Upper lobe of right lung (tissue), 1 donor: Measurements from ENCODE around the gene SEMA7A. TPM values are rescaled to one million over a fixed set of nuclear protein-coding genes. Genes with fewer than 3 reads are reported as not detected.

ENCODE experiments used
- ATAC-seq: fragments of 200-7000 bp; cut with Tn5 transposase; one replicate; pipeline ENCODE4 v1.9.1; 2020; ENCODE audit warnings: mild to moderate bottlenecking, moderate library complexity
- DNase-seq: peaks from one replicate; pipeline ENCODE4 v3.0.0-alpha.2; 2020
- H3K27ac ChIP-seq: fragments of 200-600 bp; one replicate; pipeline ENCODE4 v1.8.0; 2022
- H3K27me3 ChIP-seq: fragments of 200-600 bp; one replicate; pipeline ENCODE4 v1.8.0; 2022; ENCODE audit warnings: mild to moderate bottlenecking
- H3K36me3 ChIP-seq: fragments of 200-600 bp; one replicate; pipeline ENCODE4 v1.8.0; 2022
- H3K4me1 ChIP-seq: fragments of 200-600 bp; one replicate; pipeline ENCODE4 v1.8.0; 2022
- H3K4me3 ChIP-seq: fragments of 200-600 bp; one replicate; pipeline ENCODE4 v1.8.0; 2022; ENCODE audit warnings: mild to moderate bottlenecking
- H3K9me3 ChIP-seq: fragments of 200-600 bp; one replicate; pipeline ENCODE4 v1.8.0; 2022
- intact Hi-C: fragments of 100-400 bp; cut with DNase I; formaldehyde crosslinking; loops from one replicate; pipeline ENCODE4 v1.11.0; 2022
- total RNA-seq: library from RNA; stranded (reverse); fragmentation: NEBNext Ultra II Directional; extraction: Animal tissue kit (Norgen Biotek cat#: 25700); gene quantifications from one replicate; pipeline ENCODE4 v1.2.1, GENCODE V29; 2021
- TF ChIP-seq, protein P1 (sequence below): fragments of 200-600 bp; IDR thresholded peaks from one replicate; pipeline ENCODE4 v1.8.0; 2022; ENCODE audit warnings: antibody characterized with exemption
- donor health status: DM: no; HTN: yes; CAD: no; lungs with severe emphysema.

SEMA7A gene
- total RNA-seq, 1 donor from 2014 or later: 5.4 TPM

DNA sequence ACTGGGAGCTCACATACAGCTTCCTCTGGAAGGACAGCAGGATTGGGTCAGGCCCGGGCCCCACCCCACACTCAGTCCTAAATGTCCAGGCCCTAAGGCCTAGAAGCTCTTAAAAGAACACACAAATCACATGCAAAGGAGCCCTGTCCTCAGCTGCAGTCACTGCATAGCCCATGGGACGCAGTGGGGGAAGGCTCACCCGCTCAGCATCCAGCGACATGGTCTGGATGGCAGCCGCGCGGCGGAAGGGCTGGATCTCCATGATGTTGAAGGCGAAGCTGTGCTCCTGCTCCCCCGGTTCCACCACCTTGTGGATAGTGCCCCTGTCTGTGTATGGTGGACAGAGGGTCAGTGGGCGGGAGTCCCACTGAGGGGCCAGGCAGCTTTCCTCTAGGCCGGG is 22.1 kb downstream of the SEMA7A start:
- H3K36me3 ChIP-seq: no peaks in the 10 kb centered on the region

GRCh38 chr15:74410502-74410901 is 23.3 kb downstream of the SEMA7A start:
- no peaks in the 10 kb centered on the region for H3K9me3 ChIP-seq
- H3K27ac ChIP-seq: no peak overlapping the region
- no peaks in the 10 kb centered on the region for H3K4me1 ChIP-seq
- TF ChIP-seq, protein P1, sequence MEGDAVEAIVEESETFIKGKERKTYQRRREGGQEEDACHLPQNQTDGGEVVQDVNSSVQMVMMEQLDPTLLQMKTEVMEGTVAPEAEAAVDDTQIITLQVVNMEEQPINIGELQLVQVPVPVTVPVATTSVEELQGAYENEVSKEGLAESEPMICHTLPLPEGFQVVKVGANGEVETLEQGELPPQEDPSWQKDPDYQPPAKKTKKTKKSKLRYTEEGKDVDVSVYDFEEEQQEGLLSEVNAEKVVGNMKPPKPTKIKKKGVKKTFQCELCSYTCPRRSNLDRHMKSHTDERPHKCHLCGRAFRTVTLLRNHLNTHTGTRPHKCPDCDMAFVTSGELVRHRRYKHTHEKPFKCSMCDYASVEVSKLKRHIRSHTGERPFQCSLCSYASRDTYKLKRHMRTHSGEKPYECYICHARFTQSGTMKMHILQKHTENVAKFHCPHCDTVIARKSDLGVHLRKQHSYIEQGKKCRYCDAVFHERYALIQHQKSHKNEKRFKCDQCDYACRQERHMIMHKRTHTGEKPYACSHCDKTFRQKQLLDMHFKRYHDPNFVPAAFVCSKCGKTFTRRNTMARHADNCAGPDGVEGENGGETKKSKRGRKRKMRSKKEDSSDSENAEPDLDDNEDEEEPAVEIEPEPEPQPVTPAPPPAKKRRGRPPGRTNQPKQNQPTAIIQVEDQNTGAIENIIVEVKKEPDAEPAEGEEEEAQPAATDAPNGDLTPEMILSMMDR: no peak
- DNase-seq (no peak), ATAC-seq (no peak)
- intact Hi-C loops: no loop called here
- H3K4me3 ChIP-seq: no peak overlapping the region
- no peaks in the 10 kb centered on the region for H3K36me3 ChIP-seq
- H3K27me3 ChIP-seq: no peaks in the 10 kb centered on the region

More for the DNA sequence above, 22.1 kb downstream of the SEMA7A start:
- ATAC-seq (no peak), DNase-seq (no peak)
- TF ChIP-seq, protein P1: no peak
- intact Hi-C loops: no loop called here
- Histone ChIP-seq H3K9me3 (no peaks in the 10 kb centered on the region), H3K4me3 (no peak overlapping the region), H3K27ac (no peak overlapping the region), H3K27me3 (no peaks in the 10 kb centered on the region), H3K4me1 (no peaks in the 10 kb centered on the region)

- Histone ChIP-seq H3K4me1 (no peaks in the 10 kb centered on the region), H3K9me3 (no peaks in the 10 kb centered on the region), H3K27me3 (no peaks in the 10 kb centered on the region), H3K4me3 (no peak overlapping the region), H3K27ac (no peak overlapping the region), H3K36me3 (no peaks in the 10 kb centered on the region)
- TF ChIP-seq, protein P1: no peak
- intact Hi-C loops: no loop called here
- ATAC-seq (no peak), DNase-seq (no peak)
Measured at GRCh38 chr15:74409225-74409624, 24.5 kb downstream of the SEMA7A start.

DNA sequence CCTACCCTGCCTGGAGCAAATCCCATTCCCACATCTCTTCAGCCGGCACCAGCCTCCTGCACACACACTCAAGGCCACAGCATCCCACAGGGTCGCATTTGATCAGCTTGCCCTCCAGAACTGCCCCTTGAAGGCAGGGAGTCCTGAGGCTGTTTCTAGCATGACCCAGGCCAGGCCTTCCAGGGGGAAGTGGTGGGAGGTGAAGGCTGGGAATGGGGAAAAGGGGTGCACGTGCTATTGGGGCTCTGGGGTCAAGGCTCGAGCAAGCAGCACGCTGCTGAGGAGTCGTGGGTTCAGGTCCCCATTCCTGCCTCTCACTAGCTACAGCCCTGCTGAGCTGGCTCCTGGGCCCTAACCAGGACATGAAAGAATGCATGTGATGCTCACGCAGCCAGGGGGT is 24.9 kb downstream of the SEMA7A start:
- Histone ChIP-seq H3K4me3 (no peak overlapping the region), H3K4me1 (peaks cover under 1% of the 10 kb centered on the region), H3K9me3 (no peaks in the 10 kb centered on the region), H3K36me3 (no peaks in the 10 kb centered on the region), H3K27ac (no peak overlapping the region), H3K27me3 (no peaks in the 10 kb centered on the region)
- ATAC-seq: no peak
- TF ChIP-seq, protein P1: no peak
- intact Hi-C loops: no loop called here
- DNase-seq: no peak

- Histone ChIP-seq H3K9me3 (no peaks in the 10 kb centered on the region), H3K27me3 (no peaks in the 10 kb centered on the region), H3K4me1 (peaks cover 5% of the 10 kb centered on the region), H3K27ac (no peak overlapping the region), H3K36me3 (no peaks in the 10 kb centered on the region), H3K4me3 (no peak overlapping the region)
- no peak for ATAC-seq
- no peak for DNase-seq
- intact Hi-C loops: no loop called here
- TF ChIP-seq, protein P1: no peak
Measured at GRCh38 chr15:74408385-74408784, 25.4 kb downstream of the SEMA7A start.

DNA sequence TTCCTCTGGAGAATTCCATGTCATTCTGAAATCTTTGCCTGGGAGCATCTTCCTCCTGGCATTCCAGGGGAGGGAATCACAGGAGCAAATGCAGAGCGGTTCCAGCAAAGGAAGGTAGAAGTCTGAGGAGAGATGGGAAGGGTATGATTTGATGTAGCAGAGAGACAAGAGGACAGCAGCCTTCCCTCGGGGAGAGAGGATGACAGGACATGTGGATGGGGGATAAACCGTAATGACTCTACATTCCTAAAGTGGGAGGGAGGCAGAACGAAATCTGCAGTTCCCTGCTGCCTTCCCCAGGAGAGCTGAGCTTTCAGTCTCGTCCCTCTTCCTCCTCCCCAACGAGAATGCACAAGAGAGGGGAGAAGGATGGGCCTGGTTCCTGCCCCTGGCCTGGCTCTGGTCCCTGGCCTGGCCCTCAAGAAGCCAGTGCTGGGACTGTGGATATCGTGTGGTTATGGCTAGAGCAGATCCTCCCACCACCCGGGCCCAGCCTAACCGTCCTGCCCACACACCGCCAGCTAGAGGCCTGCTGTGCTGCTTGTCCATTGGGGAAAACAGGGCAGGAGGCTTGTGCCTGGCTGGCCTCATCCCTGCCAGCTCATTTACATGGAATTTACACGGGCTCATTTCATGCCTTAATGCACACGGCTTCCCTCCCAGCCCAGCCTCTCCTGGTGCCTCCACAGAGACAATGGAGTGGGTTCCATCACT is 26.6 kb downstream of the SEMA7A start:
- Histone ChIP-seq H3K9me3 (no peaks in the 10 kb centered on the region), H3K4me1 (peaks cover 14% of the 10 kb centered on the region), H3K36me3 (no peaks in the 10 kb centered on the region), H3K27ac (no peak overlapping the region), H3K27me3 (no peaks in the 10 kb centered on the region), H3K4me3 (no peak overlapping the region)
- intact Hi-C loops: no loop called here
- ATAC-seq: no peak
- TF ChIP-seq, protein P1: no peak
- no peak for DNase-seq
